ENCODE data around the gene HSFX3.
"Not testable (repeated sequence)": the region's sequence is repeated elsewhere in the genome, so short reads cannot be mapped to it uniquely, and the experiment has no call there.

HSFX3 gene, protein sequence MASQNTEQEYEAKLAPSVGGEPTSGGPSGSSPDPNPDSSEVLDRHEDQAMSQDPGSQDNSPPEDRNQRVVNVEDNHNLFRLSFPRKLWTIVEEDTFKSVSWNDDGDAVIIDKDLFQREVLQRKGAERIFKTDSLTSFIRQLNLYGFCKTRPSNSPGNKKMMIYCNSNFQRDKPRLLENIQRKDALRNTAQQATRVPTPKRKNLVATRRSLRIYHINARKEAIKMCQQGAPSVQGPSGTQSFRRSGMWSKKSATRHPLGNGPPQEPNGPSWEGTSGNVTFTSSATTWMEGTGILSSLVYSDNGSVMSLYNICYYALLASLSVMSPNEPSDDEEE

DNA sequence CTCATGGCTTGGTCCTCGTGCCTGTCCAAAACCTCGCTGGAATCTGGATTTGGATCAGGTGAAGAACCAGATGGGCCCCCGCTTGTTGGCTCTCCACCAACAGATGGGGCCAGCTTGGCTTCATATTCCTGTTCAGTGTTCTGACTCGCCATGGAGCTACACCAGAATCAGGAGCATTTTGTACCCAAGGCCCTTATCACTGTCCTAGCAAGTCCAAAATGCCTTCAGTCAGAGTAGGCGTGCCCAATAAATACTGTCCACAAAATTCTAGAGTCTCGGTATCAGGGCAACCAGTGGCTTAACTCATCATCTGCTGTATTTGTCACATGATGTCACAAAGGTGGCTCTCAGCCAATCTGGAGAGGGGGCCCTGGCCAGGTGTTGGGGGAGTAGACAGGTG, at the start of gene HSFX3:
Gene HSFX3, minus strand, starts transcription at position 224 of the 400 bp plus-strand sequence. Its CDS starts 72 bp downstream, at position 152.
- H3K4me3 Mint-ChIP-seq; DNase-seq; H3K27me3 Mint-ChIP-seq; H3K27ac Mint-ChIP-seq; ATAC-seq (replicated peaks); H3K4me1 Mint-ChIP-seq; H3K9me3 Mint-ChIP-seq; H3K36me3 Mint-ChIP-seq: not testable (repeated sequence)

DNA sequence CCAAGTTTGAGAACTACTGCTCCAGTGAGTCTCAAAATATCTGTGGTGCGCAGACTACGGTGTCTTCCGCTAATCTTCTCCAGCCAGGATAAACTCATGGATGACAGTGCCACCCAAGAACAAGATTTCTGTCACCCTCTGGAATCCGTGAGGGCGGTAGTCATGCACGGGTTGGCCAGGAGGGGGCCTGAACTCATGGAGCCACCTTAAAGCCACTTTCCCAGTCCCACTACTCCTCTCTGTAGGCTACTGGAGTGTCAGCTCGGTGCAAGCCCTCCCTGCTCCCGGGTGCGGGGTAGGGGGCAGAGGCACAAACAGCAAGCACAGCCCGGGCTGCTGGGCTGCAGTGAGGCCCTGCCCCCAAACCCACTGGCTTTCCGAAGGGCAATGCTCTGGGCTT, 48.9 kb upstream of the HSFX3 start:
- DNase-seq = not testable (repeated sequence)

DNA sequence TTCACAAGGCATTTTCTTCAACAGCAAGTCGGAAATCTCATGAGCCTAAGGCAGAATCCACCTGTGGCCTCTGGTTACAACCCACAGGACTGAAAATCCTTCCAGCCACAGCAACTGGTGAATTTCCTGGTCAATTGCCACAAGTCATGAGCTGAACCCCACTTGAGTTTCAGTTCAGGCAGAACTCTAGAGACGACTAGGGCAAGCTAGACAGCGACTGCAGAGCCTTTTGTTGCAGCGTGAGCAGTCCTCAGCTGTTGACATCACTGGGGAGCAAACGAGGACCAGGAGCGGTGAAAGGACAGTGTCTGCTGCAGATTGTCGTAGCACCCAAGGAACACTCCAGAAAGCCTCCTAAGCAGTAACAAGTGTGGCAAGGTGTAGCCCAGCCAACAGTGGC, 46.2 kb upstream of the HSFX3 start:
- H3K27me3 Mint-ChIP-seq; H3K27ac Mint-ChIP-seq; H3K4me3 Mint-ChIP-seq; H3K9me3 Mint-ChIP-seq; H3K4me1 Mint-ChIP-seq; H3K36me3 Mint-ChIP-seq; DNase-seq; ATAC-seq (replicated peaks): not testable (repeated sequence)

More for the DNA sequence above, 48.9 kb upstream of the HSFX3 start:
- not testable (repeated sequence) for H3K4me3 Mint-ChIP-seq; H3K36me3 Mint-ChIP-seq; H3K4me1 Mint-ChIP-seq; ATAC-seq (replicated peaks); H3K9me3 Mint-ChIP-seq; H3K27ac Mint-ChIP-seq; H3K27me3 Mint-ChIP-seq

DNA sequence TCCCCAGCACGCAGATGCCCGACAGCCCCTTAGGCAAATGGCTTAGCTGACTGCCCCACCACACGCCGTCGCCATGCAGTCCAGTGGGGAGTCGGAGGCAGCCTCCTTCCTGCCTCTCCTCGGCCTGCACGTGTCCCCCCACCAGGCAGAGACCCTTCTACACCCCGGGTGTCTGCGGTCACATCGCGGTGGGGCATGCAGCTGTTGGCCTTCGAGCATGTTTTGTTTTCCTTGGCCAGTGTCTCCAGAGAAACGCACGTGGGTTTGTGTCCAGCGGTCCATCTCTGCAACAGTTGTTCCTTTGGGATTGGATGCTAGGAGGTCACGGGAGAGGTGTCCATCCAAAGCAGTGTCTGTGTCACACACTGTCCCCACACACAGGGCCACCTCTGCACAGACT, 45.5 kb upstream of the HSFX3 start, which contains the start of gene HSFX2:
Gene HSFX2, minus strand, starts transcription at position 101 of the 400 bp plus-strand sequence. CDS start 614 bp downstream, outside the sequence.
- H3K4me3 Mint-ChIP-seq; H3K27me3 Mint-ChIP-seq; DNase-seq; H3K4me1 Mint-ChIP-seq; H3K9me3 Mint-ChIP-seq; H3K27ac Mint-ChIP-seq; H3K36me3 Mint-ChIP-seq; ATAC-seq (replicated peaks): not testable (repeated sequence)

DNA sequence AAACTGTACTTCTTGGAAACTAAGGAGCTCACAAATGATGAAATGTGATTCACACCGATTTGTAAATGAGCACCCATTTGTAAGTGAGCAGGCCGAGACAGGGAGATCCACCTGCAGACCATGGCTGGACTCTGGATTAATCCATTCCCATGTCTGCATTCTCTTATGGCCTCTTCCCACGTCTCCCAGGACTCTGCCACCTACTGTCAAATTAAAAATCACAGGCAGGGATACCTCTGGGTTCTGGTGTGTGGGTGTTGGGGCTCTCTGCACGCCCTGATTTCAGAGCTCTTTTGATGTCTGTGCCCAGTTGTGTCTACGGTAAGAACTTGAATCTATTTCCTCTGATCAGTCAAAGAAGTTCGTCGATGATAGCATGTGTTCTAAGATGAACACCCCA, 41.3 kb upstream of the HSFX3 start:
- not testable (repeated sequence) for H3K9me3 Mint-ChIP-seq; H3K27ac Mint-ChIP-seq; H3K4me3 Mint-ChIP-seq; H3K4me1 Mint-ChIP-seq; H3K27me3 Mint-ChIP-seq; H3K36me3 Mint-ChIP-seq; ATAC-seq (replicated peaks); DNase-seq

DNA sequence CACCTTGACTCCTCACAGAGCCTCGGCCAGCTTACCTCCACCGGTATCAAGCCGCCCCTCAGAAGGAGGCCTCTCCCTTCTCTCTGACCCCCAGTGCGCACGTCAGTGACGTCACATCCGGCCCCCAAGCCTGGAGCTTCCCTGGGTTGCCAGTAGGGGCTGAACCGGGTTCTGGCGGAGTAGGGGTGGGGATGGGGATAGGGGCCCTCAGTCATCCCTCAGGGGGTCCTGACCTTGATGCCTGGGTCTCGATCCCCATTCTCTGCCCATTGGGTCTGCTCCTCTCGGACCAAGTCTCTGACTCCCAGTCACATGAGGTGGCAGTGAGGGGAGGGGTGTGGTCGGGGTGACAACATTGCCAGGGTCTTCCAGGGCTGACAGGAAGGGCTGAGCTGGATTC, 37.6 kb upstream of the HSFX3 start, which contains the start of gene MAGEA9B:
Gene MAGEA9B, minus strand, starts transcription at position 101 of the 400 bp plus-strand sequence. CDS start 4,280 bp downstream, outside the sequence.
- not testable (repeated sequence) for H3K9me3 Mint-ChIP-seq; ATAC-seq (replicated peaks); H3K4me3 Mint-ChIP-seq; H3K27me3 Mint-ChIP-seq; DNase-seq; H3K36me3 Mint-ChIP-seq; H3K27ac Mint-ChIP-seq; H3K4me1 Mint-ChIP-seq

DNA sequence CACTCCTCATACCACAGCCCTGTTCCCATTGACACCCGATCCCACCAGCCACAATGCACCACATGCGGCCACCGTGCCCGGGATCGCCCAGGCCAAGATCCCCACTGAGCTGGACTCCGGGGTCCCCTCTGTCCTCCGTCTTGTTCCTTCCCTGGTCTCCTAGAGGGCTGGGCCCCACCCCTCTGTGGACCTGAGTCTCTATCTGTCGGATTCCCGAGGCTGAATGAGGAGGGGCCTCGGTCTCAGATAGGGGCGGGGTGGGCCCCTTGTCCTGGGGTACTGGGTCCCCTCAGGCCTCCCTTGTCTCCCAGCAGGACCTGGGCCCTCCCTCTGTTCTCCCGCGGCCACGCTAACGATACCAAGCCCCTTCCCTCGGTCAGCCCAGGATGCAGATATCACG, 35.9 kb upstream of the HSFX3 start:
- not testable (repeated sequence) for H3K4me3 Mint-ChIP-seq; H3K36me3 Mint-ChIP-seq; DNase-seq; H3K9me3 Mint-ChIP-seq; H3K27ac Mint-ChIP-seq; H3K4me1 Mint-ChIP-seq; H3K27me3 Mint-ChIP-seq; ATAC-seq (replicated peaks)

DNA sequence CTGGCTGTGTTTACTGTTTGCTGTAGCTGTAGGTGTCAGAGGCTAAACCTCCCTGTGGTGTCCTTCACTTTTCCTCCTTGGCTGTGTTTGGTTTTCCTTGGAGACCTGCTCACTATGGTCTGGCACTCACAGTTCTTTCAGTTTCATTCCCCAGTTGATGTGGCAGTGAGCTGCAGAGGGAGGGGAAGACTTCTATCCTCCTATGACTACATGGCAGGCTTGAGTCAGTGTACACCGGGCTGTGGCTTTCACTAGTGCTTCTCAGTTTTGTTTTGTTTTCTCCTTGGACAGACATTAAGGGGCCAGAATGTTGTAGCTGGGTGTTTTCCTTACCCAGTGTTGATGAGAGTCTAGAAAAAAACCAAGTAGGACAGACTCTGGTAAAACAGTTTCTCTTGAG, 23.7 kb upstream of the HSFX3 start:
- not testable (repeated sequence) for H3K9me3 Mint-ChIP-seq, H3K4me3 Mint-ChIP-seq, H3K4me1 Mint-ChIP-seq, DNase-seq, H3K27me3 Mint-ChIP-seq, H3K36me3 Mint-ChIP-seq, H3K27ac Mint-ChIP-seq
- peak; percentile 85 to 99 for ATAC-seq (replicated peaks)

DNA sequence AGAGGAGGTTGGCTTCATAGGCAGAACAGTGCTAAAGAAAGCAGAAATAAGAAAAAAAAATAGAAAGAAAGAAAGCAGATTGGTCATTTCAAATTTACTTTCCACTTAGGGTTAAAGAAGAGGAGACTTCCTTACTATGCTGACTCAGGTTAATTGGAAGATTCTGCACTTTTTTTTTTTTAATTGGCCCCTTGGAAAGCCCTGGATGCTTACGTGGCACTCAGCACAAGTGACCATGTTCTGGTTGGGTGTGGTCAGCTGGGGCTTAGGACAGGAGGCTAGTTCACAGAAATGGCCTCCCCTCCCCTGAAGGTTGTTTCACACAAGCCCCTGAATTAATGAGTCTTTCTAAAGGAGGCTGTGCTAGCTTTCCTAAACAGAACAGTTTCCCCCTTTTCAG, 23.0 kb upstream of the HSFX3 start:
- H3K36me3 Mint-ChIP-seq = no peaks in the 10 kb centered on the region
- H3K27ac Mint-ChIP-seq = no peak overlapping the region
- no peak for ATAC-seq (replicated peaks)
- no peak overlapping the region for H3K4me3 Mint-ChIP-seq
- H3K9me3 Mint-ChIP-seq = no peaks in the 10 kb centered on the region
- no peak for DNase-seq
- H3K27me3 Mint-ChIP-seq = no peaks in the 10 kb centered on the region
- H3K4me1 Mint-ChIP-seq = no peaks in the 10 kb centered on the region

DNA sequence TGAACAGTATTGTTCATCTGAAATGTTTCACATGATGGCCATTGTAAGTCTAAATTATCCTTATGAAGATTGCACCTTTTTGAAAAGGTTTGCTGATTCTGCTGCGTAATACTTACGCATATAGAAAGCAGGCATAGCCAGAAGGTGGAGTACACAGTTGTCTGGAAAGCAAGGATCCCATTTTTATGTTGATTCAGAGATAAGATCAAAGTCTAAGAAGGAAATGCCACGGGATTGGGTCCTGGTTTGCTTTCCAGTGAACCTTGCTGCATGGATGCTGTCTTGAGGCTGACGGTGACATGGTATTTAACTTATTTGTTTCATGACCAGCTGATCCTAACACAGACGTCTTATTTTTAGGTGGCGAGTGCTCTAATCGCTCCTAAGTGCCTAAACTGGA, 22.0 kb upstream of the HSFX3 start:
- ATAC-seq (replicated peaks) (no peak), DNase-seq (no peak)
- no peaks in the 10 kb centered on the region for H3K36me3 Mint-ChIP-seq
- no peak overlapping the region for H3K4me3 Mint-ChIP-seq
- H3K4me1 Mint-ChIP-seq = no peaks in the 10 kb centered on the region
- H3K9me3 Mint-ChIP-seq = no peaks in the 10 kb centered on the region
- H3K27me3 Mint-ChIP-seq = no peaks in the 10 kb centered on the region
- H3K27ac Mint-ChIP-seq = no peak overlapping the region

DNA sequence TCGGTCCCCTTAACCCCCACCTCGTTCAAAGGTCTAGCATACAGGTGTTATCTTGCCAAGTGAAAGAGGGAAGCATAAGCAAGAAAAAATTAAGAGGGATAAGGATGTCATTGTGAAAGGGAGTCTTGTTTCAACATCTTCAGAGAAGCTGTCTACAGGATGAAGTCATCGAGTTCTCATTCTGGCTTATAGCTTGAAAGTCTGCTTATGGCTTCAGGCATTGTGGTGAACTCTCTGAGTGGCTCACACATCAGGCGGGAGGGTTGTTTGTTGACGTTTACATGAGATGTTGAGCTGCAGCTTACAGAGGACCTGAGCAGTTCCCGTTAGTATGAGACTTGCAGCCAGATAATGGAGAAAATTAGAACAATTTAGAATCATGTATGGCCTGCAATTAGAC, 20.9 kb upstream of the HSFX3 start:
- Mint-ChIP-seq H3K27me3 (no peaks in the 10 kb centered on the region), H3K4me3 (no peak overlapping the region), H3K27ac (no peak overlapping the region), H3K36me3 (no peaks in the 10 kb centered on the region), H3K4me1 (no peaks in the 10 kb centered on the region), H3K9me3 (no peaks in the 10 kb centered on the region)
- ATAC-seq (replicated peaks) (no peak), DNase-seq (no peak)

DNA sequence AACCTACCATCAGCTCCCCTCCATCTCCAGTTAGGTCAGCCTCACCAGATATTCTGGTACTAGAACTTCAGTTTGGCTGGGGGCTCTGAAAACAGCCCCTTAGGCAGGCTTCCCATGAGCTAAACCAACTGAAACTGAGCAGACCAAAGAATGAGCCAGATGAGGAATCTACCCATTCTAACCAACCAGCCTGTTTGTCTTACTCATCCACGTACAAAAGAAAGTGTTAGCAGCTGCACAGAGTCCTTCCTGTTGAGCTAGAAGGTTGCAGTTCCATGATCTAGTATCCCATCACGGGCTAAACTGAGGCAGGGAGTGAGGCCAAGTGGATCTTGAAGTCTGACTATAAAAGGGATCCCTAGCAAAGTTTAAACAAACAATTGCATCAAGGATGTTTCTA, 20.0 kb upstream of the HSFX3 start:
- no peak overlapping the region for H3K27ac Mint-ChIP-seq
- no peak overlapping the region for H3K4me3 Mint-ChIP-seq
- peaks cover 0 to under 1% of the 10 kb centered on the region in 2 donors for H3K27me3 Mint-ChIP-seq
- H3K36me3 Mint-ChIP-seq = no peaks in the 10 kb centered on the region
- DNase-seq (no peak), ATAC-seq (replicated peaks) (no peak)
- no peaks in the 10 kb centered on the region for H3K4me1 Mint-ChIP-seq
- H3K9me3 Mint-ChIP-seq = no peaks in the 10 kb centered on the region

DNA sequence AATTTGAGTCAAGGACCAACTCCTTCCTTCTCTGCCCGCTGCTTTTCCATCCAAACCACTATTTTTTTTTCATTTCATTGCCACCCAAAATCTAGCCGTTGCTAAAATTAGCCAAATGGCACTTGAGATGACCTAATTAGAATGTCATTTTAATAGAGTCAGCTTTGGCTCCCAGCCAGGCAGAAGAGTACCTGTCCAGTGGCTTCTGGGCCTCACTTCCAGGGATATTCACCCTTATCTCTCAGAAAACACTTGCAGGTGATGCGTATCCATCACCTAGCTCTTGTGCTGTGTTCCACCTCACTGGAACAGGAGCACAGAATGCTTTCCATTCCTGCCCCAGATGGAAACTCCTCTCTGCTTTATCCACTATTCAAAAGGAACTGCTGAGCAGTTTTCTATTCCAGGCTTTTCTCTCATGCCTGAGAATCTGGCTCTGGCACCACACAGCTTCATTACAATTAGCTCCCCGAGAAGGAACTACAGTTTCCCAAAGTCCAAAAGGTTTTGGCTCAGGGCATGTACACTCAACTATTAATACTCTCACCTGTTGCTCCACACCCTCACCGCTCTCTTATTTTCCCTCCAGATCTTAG, 19.1 kb upstream of the HSFX3 start:
- Mint-ChIP-seq H3K27me3 (peaks cover 0 to 4% of the 10 kb centered on the region in 2 donors), H3K4me1 (no peaks in the 10 kb centered on the region), H3K36me3 (no peaks in the 10 kb centered on the region), H3K9me3 (no peaks in the 10 kb centered on the region), H3K4me3 (no peak overlapping the region), H3K27ac (no peak overlapping the region)
- ATAC-seq (replicated peaks) (no peak), DNase-seq (no peak)

DNA sequence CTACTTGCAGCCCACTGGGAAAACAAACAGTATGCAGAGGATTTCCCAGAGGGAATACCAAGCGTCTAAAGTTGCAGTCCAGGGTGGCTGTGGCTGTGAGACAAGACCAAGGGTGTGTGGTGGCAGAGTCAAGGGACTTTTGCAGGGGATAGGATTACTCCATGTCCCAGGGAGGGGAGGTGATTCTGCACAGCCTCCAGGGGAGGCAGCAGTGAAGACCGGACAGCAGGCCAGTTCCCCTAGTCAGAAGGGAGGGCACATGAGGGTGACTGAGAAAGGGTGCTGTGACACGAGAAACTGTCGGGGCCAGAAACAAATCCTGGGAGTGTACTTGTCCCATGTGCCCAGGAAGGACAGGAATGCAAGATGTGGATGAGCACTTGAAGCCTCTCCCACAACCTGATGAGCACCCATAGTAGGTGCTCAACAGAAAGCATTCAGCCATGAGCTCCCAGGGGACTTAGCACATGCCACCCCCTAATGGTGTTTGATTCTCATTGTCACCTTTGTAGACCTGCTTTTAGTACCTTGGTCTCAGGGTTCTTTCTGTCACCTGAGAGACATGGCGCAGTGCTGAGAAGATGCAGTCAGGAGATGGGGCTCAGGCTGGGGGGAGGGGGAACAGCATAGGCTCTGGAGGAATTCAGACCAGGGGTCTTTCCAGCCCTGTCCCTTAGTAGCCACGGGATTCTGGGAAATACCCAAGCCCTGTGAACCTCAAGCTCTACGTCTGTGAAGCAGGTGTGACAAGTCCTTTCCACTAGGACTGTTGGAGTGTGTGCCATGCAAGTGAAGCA, 18.1 kb upstream of the HSFX3 start:
- no peaks in the 10 kb centered on the region for H3K36me3 Mint-ChIP-seq
- no peak for ATAC-seq (replicated peaks)

More for the DNA sequence above, 18.1 kb upstream of the HSFX3 start:
- Mint-ChIP-seq H3K27ac (no peak overlapping the region), H3K4me3 (no peak overlapping the region), H3K4me1 (no peaks in the 10 kb centered on the region), H3K9me3 (no peaks in the 10 kb centered on the region), H3K27me3 (peaks cover 0 to 4% of the 10 kb centered on the region in 2 donors)
- no peak for DNase-seq
